ENCODE data around the gene FUOM.
"Not testable (repeated sequence)": the region's sequence is repeated elsewhere in the genome, so short reads cannot be mapped to it uniquely, and the experiment has no call there.

Gene FUOM

GRCh38 chr10:133388236-133388972 lies 30.6 kb upstream of the FUOM start:
- no peak for DNase-seq (ENCODE audit: low read depth)
- no peak for TF ChIP-seq CTCF (IDR thresholded peaks at IDR 0.05; ENCODE audit: low read length, missing control alignments)
- H3K4me3 ChIP-seq (replicated peaks; ENCODE audit: low read depth, low read length): no peak overlapping the region

DNA sequence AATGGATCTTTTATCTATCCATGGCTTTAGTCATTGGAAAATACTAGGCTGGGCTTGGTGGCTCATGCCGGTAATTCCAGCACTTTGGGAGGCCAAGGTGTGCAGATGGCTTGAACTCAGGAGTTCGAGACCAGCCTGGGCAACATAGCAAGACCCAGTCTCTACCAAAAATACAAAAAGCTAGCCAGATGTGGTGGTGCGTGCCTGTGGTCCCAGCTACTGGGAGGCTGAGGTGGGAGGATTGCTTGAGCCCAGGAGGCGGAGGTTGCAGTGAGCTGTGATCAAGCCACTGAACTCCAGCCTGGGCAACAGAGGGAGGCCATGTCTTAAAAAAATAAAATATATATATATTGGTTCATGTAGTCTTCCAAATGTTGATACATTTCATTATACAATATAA lies 29.1 kb upstream of the FUOM start:
- DNase-seq (ENCODE audit: low read depth); H3K4me3 ChIP-seq (replicated peaks; ENCODE audit: low read depth, low read length): not testable (repeated sequence)

DNA sequence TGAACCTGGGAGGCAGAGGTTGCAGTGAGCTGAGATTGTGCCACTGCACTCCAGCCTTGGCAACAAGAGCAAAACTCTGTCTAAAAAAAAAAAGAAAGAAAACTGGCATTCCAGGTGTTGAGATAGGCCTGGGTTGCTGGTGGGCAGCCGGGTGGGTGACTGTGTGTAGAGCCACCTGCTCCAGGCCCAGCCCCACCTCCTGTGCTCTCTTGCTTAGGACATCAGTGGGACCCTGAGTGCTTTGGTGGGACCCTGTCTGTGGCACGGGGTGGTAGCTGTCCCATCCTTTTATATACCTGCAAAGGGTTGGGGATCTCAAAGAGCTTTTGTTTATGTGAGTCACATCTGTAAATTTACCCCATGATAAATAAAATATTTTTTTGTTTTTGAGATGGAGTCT lies 27.4 kb upstream of the FUOM start:
- no peak for TF ChIP-seq CTCF (IDR thresholded peaks at IDR 0.05; ENCODE audit: low read length, missing control alignments)
- DNase-seq (ENCODE audit: low read depth): no peak
- H3K4me3 ChIP-seq (replicated peaks; ENCODE audit: low read depth, low read length): no peak overlapping the region

DNA sequence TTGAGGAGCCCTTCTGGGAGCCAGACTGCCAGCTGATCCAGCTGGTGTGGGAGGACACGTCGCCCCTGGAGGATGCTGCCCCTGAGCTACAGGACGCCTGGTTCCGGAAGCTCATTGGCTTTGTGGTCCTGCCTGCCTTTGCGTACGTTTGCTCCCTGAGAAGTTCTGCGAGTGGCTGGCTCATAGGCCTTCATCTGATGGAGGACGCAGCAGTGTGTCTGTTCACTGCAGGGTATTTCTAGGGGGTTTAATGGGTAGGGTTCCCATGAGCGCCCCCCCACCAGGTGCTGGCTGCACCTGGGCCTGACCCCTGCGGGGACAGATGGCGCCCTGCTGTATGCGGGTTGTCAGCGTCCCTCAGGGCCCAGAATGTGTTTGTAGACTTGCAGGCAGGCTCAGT lies 26.3 kb upstream of the FUOM start:
- TF ChIP-seq CTCF (IDR thresholded peaks at IDR 0.05; ENCODE audit: low read length, missing control alignments): no peak
- no peak overlapping the region for H3K4me3 ChIP-seq (replicated peaks; ENCODE audit: low read depth, low read length)
- DNase-seq (ENCODE audit: low read depth): no peak

GRCh38 chr10:133383551-133383950 lies 25.7 kb upstream of the FUOM start:
- DNase-seq (ENCODE audit: low read depth): no peak
- TF ChIP-seq CTCF (IDR thresholded peaks at IDR 0.05; ENCODE audit: low read length, missing control alignments): no peak
- H3K4me3 ChIP-seq (replicated peaks; ENCODE audit: low read depth, low read length): no peak overlapping the region

DNA sequence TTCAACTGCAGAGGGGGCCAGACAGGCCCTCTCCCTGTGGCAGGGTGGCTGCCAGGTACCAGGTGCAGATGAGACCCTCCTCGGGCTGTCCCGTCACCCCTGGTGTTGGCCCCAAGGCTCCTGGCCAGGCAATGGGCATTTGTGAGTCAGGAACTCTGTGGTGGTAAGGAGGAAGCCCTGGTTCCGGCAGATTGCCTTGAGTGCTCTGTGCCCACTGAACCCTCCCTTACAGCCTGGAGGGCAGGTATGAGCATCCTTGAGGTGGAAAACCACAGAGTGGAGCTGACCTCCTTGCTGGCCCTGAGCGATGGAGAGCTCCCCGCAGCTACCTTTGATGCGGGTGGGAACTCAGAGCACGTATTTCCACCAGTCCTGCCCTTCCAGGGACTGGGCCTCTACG lies 23.2 kb upstream of the FUOM start:
- no peak for DNase-seq (ENCODE audit: low read depth)
- TF ChIP-seq CTCF (IDR thresholded peaks at IDR 0.05; ENCODE audit: low read length, missing control alignments): no peak
- no peak overlapping the region for H3K4me3 ChIP-seq (replicated peaks; ENCODE audit: low read depth, low read length)

DNA sequence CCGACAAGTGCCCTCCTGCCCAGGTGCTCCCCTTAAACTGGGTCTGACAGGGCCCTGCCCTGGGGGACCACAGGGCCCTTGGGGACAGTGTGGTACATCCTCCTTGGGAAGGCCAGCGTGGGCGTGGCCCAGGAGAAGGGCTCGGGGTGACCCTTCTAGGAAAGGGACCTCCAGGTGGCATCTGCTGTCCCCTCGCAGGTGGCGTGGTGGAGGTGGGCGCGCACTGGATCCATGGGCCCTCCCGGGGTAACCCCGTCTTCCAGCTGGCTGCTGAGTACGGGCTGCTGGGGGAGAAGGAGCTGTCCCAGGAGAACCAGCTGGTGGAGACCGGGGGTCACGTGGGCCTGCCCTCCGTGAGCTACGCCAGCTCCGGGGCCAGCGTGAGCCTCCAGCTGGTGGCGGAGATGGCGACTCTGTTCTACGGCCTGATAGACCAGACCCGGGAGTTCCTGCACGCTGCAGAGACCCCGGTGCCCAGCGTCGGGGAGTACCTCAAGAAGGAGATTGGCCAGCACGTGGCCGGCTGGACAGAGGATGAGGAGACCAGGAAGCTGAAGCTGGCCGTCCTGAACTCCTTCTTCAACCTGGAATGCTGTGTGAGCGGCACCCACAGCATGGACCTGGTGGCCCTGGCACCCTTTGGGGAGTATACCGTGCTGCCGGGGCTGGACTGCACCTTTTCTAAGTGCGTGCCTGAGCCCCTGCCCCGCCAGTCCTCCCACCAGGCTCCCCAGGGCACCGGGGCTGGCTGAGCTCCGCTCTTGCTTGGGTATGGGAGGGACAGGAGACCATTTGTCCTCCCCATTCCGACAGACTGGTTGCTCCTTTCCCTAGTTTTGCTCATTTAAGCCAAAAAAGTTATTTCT lies 22.2 kb upstream of the FUOM start:
- no peak for TF ChIP-seq CTCF (IDR thresholded peaks at IDR 0.05; ENCODE audit: low read length, missing control alignments)
- H3K4me3 ChIP-seq (replicated peaks; ENCODE audit: low read depth, low read length): peak overlapping the region; percentile 56
- no peak for DNase-seq (ENCODE audit: low read depth)
